HEK293 (cell line): ENCODE results near the gene ASCL3.

Experiments used
- GLIS1 ChIP-seq: fragments of 450-650 bp; formaldehyde crosslinking; IDR thresholded peaks from 2 replicates; pipeline ENCODE4 v1.5.1; 2016; ENCODE audit warnings: missing biosample characterization, missing genetic modification characterization
- GLIS2 ChIP-seq: fragments of 450-650 bp; formaldehyde crosslinking; IDR thresholded peaks from 2 replicates; pipeline ENCODE4 v1.5.1; 2016; ENCODE audit warnings: missing biosample characterization, missing genetic modification characterization
- IKZF3 ChIP-seq: fragments of 450-650 bp; IDR thresholded peaks from 2 replicates; pipeline ENCODE4 v1.5.0; 2018; ENCODE audit warnings: missing biosample characterization, mild to moderate bottlenecking, missing genetic modification characterization, moderate library complexity
- KLF7 ChIP-seq: fragments of 450-650 bp; formaldehyde crosslinking; IDR thresholded peaks from 2 replicates; pipeline ENCODE4 v1.5.1; 2016; ENCODE audit warnings: missing biosample characterization, missing genetic modification characterization, borderline replicate concordance
- KLF8 ChIP-seq: fragments of 450-650 bp; formaldehyde crosslinking; IDR thresholded peaks from 2 replicates; pipeline ENCODE4 v1.5.1; 2016; ENCODE audit warnings: missing biosample characterization, missing genetic modification characterization
- PBX3 ChIP-seq: sonication (generic); formaldehyde crosslinking; IDR thresholded peaks from 2 replicates; pipeline ENCODE4 v1.8.1; 2022; ENCODE audit warnings: mild to moderate bottlenecking, moderate library complexity, missing genetic modification reagents
- RBAK ChIP-seq: fragments of 450-650 bp; formaldehyde crosslinking; IDR thresholded peaks from 2 replicates; pipeline ENCODE4 v1.5.1; 2016; ENCODE audit warnings: missing biosample characterization, missing genetic modification characterization
- SP7 ChIP-seq: fragments of 450-650 bp; formaldehyde crosslinking; IDR thresholded peaks from 2 replicates; pipeline ENCODE4 v1.5.1; 2016; ENCODE audit warnings: missing biosample characterization, missing genetic modification characterization
- YY1 ChIP-seq: fragments of 450-650 bp; formaldehyde crosslinking; IDR thresholded peaks from 2 replicates; pipeline ENCODE4 v1.5.1; 2018; ENCODE audit warnings: missing biosample characterization, missing genetic modification characterization
- ZBTB10 ChIP-seq: fragments of 450-650 bp; formaldehyde crosslinking; IDR thresholded peaks from 2 replicates; pipeline ENCODE4 v1.5.1; 2016; ENCODE audit warnings: missing biosample characterization, missing genetic modification characterization
- ZBTB26 ChIP-seq: fragments of 450-650 bp; formaldehyde crosslinking; optimal IDR thresholded peaks from 2 replicates; pipeline ENCODE3; 2016; ENCODE audit warnings: missing biosample characterization, mild to moderate bottlenecking, missing genetic modification characterization
- ZBTB48 ChIP-seq: fragments of 450-650 bp; formaldehyde crosslinking; IDR thresholded peaks from 2 replicates; pipeline ENCODE4 v1.5.1; 2016; ENCODE audit warnings: missing biosample characterization, missing genetic modification characterization
- ZEB2 ChIP-seq: fragments of 450-650 bp; formaldehyde crosslinking; IDR thresholded peaks from 2 replicates; pipeline ENCODE4 v1.5.1; 2016; ENCODE audit warnings: missing biosample characterization, missing genetic modification characterization
- ZFP3 ChIP-seq: fragments of 450-650 bp; formaldehyde crosslinking; IDR thresholded peaks from 2 replicates; pipeline ENCODE4 v1.5.1; 2016; ENCODE audit warnings: low read depth, missing biosample characterization, missing genetic modification characterization
- ZFP41 ChIP-seq: fragments of 450-650 bp; formaldehyde crosslinking; IDR thresholded peaks from 2 replicates; pipeline ENCODE4 v1.5.1; 2016; ENCODE audit warnings: missing biosample characterization, missing genetic modification characterization, borderline replicate concordance
- ZNF10 ChIP-seq: fragments of 450-650 bp; formaldehyde crosslinking; IDR thresholded peaks from 2 replicates; pipeline ENCODE4 v1.5.1; 2017; ENCODE audit warnings: missing biosample characterization, missing genetic modification characterization
- ZNF19 ChIP-seq: fragments of 450-650 bp; formaldehyde crosslinking; IDR thresholded peaks from 2 replicates; pipeline ENCODE4; 2016; ENCODE audit warnings: missing biosample characterization, missing genetic modification characterization, low read depth
- ZNF24 ChIP-seq: fragments of 450-650 bp; formaldehyde crosslinking; IDR thresholded peaks from 2 replicates; pipeline ENCODE4 v1.5.1; 2016; ENCODE audit warnings: missing biosample characterization, missing genetic modification characterization
- ZNF266 ChIP-seq: fragments of 450-650 bp; formaldehyde crosslinking; IDR thresholded peaks from 2 replicates; pipeline ENCODE4 v1.5.1; 2016; ENCODE audit warnings: missing biosample characterization, missing genetic modification characterization, low read depth
- ZNF324 ChIP-seq: fragments of 450-650 bp; formaldehyde crosslinking; IDR thresholded peaks from 2 replicates; pipeline ENCODE4 v1.5.1; 2016; ENCODE audit warnings: missing biosample characterization, missing genetic modification characterization
- ZNF341 ChIP-seq: fragments of 450-650 bp; formaldehyde crosslinking; IDR thresholded peaks from 2 replicates; pipeline ENCODE4; 2016; ENCODE audit warnings: low read depth, missing biosample characterization, missing genetic modification characterization
- ZNF366 ChIP-seq: fragments of 450-650 bp; formaldehyde crosslinking; conservative IDR thresholded peaks from 2 replicates; pipeline ENCODE4 v1.5.1; 2016; ENCODE audit warnings: missing biosample characterization, missing genetic modification characterization
- ZNF391 ChIP-seq: fragments of 450-650 bp; formaldehyde crosslinking; IDR thresholded peaks from 2 replicates; pipeline ENCODE4 v1.5.1; 2016; ENCODE audit warnings: low read depth, missing biosample characterization, missing genetic modification characterization, borderline replicate concordance
- ZNF398 ChIP-seq: fragments of 450-650 bp; formaldehyde crosslinking; IDR thresholded peaks from 2 replicates; pipeline ENCODE4 v1.5.1; 2017; ENCODE audit warnings: missing biosample characterization, missing genetic modification characterization
- ZNF426 ChIP-seq: fragments of 450-650 bp; formaldehyde crosslinking; IDR thresholded peaks from 2 replicates; pipeline ENCODE4 v1.5.1; 2017; ENCODE audit warnings: missing biosample characterization, missing genetic modification characterization, mild to moderate bottlenecking, inconsistent platforms, moderate library complexity
- ZNF629 ChIP-seq: fragments of 450-650 bp; formaldehyde crosslinking; IDR thresholded peaks from 2 replicates; pipeline ENCODE4 v1.5.1; 2017; ENCODE audit warnings: missing biosample characterization, missing genetic modification characterization
- ZNF654 ChIP-seq: fragments of 450-650 bp; formaldehyde crosslinking; IDR thresholded peaks from 2 replicates; pipeline ENCODE4 v1.5.1; 2016; ENCODE audit warnings: low read depth, missing biosample characterization, missing genetic modification characterization
- ZSCAN30 ChIP-seq: fragments of 450-650 bp; IDR thresholded peaks from 2 replicates; pipeline ENCODE4 v1.5.1; 2018; ENCODE audit warnings: missing biosample characterization, mild to moderate bottlenecking, missing genetic modification characterization, moderate library complexity
- ZSCAN5A ChIP-seq: fragments of 450-650 bp; formaldehyde crosslinking; IDR thresholded peaks from 2 replicates; pipeline ENCODE4 v1.5.1; 2016; ENCODE audit warnings: missing biosample characterization, missing genetic modification characterization

ASCL3 gene

GRCh38 chr11:8911029-8911823 is 31.6 kb downstream of the ASCL3 start, which contains the start of gene AKIP1 (continued):
- TF ChIP-seq ZNF398 (tag by site-specific recombination) (peak; percentile 84), ZSCAN5A (no peak), ZFP41 (tag by site-specific recombination) (no peak), RBAK (no peak), ZNF629 (peak; percentile 44), ZNF266 (tag by site-specific recombination) (no peak), ZBTB10 (tag by site-specific recombination) (no peak), ZNF426 (tag by site-specific recombination) (no peak), YY1 (tag by site-specific recombination) (peak; percentile 71; the same call in 1 of the 2 replicates), ZNF24 (tag by site-specific recombination) (0 out of 2 replicates have a peak, but pooled peaks have one; percentile 29), ZBTB48 (tag by site-specific recombination) (peak; percentile 99), ZSCAN30 (tag by site-specific recombination) (0 out of 2 replicates have a peak, but pooled peaks have one; percentile 23), GLIS2 (peak; percentile 98), GLIS1 (peak; percentile 78), ZNF19 (tag by site-specific recombination) (no peak), SP7 (tag by site-specific recombination) (peak; percentile 42; the same call in 1 of the 2 replicates), ZFP3 (no peak), ZEB2 (tag by site-specific recombination) (0 out of 2 replicates have a peak, but pooled peaks have one; percentile 40), KLF8 (tag by site-specific recombination) (peak; percentile 52; the same call in 1 of the 2 replicates), ZNF10 (tag by site-specific recombination) (peak; percentile 64; the same call in 1 of the 2 replicates), ZNF341 (tag by site-specific recombination) (peak; percentile 99), PBX3 (peak; percentile 62; the same call in 1 of the 2 replicates), ZNF654 (tag by site-specific recombination) (no peak), IKZF3 (tag by site-specific recombination) (peak; percentile 99), ZNF366 (tag by site-specific recombination) (peak; percentile 75), ZNF324 (tag by site-specific recombination) (peak; percentile 24; the same call in 1 of the 2 replicates), ZNF391 (0 out of 2 replicates have a peak, but pooled peaks have one; percentile 28), KLF7 (tag by site-specific recombination) (no peak), ZBTB26 (tag by site-specific recombination) (peak; percentile 54)
